NB4 (cell line): ENCODE results near the gene PIEZO2.

Source experiments
- DNase-seq: peaks from one replicate; pipeline ENCODE4 v3.0.0; 2010; ENCODE audit warnings: low read depth
- H3K4me3 ChIP-seq: one replicate; pipeline ENCODE4 v1.5.1; 2011; ENCODE audit warnings: mild to moderate bottlenecking, low read depth, low read length, moderate library complexity
- CTCF ChIP-seq: IDR thresholded peaks from one replicate; pipeline ENCODE4 v1.5.1; 2012; ENCODE audit warnings: low read depth, low read length
- MAX ChIP-seq: IDR thresholded peaks from 2 replicates; pipeline ENCODE4 v1.6.1; 2011; ENCODE audit warnings: low read depth, low read length
- MYC ChIP-seq: IDR thresholded peaks from 2 replicates; pipeline ENCODE4 v1.6.1; 2011; ENCODE audit warnings: low read depth, low read length
- POLR2A ChIP-seq: IDR thresholded peaks from 2 replicates; pipeline ENCODE4 v1.6.1; 2011; ENCODE audit warnings: mild to moderate bottlenecking; ENCODE audit not compliant: insufficient read length; ENCODE audit errors: extremely low read depth

Gene PIEZO2

GRCh38 chr18:11113046-11113548, 36.3 kb downstream of the PIEZO2 start:
- TF ChIP-seq MYC (no peak), MAX (no peak)
- DNase-seq: no peak
- H3K4me3 ChIP-seq: no peak overlapping the region

GRCh38 chr18:11112286-11112685, 37.1 kb downstream of the PIEZO2 start:
- no peak for DNase-seq
- no peak for TF ChIP-seq CTCF
- no peak for TF ChIP-seq POLR2A
- no peak for TF ChIP-seq MAX
- TF ChIP-seq MYC: no peak
- no peak overlapping the region for H3K4me3 ChIP-seq

GRCh38 chr18:11110509-11110908, 38.9 kb downstream of the PIEZO2 start:
- TF ChIP-seq POLR2A: no peak
- TF ChIP-seq MAX: no peak
- TF ChIP-seq MYC: no peak
- TF ChIP-seq CTCF: no peak
- no peak for DNase-seq
- no peak overlapping the region for H3K4me3 ChIP-seq

- no peak for DNase-seq
- TF ChIP-seq MYC (no peak), POLR2A (no peak), CTCF (no peak)
Measured at GRCh38 chr18:11108947-11109346, 40.4 kb downstream of the PIEZO2 start.

GRCh38 chr18:11106894-11107293, 42.5 kb downstream of the PIEZO2 start:
- TF ChIP-seq MAX: no peak
- TF ChIP-seq MYC: no peak
- TF ChIP-seq CTCF: no peak
- TF ChIP-seq POLR2A: no peak
- no peak for DNase-seq
- H3K4me3 ChIP-seq: no peak overlapping the region

More at GRCh38 chr18:11108947-11109346, 40.4 kb downstream of the PIEZO2 start:
- no peak overlapping the region for H3K4me3 ChIP-seq

GRCh38 chr18:11105463-11105862, 43.9 kb downstream of the PIEZO2 start:
- H3K4me3 ChIP-seq: no peak overlapping the region
- TF ChIP-seq MYC (no peak), POLR2A (no peak), CTCF (no peak), MAX (no peak)
- DNase-seq: no peak
